NCI-H1048 (cell line): ENCODE results near the gene CD58.

Experiments
- DNase-seq: peaks from one replicate; lab custom pipeline; 2025; lab: John Stamatoyannopoulos, UW

CD58 gene

DNA sequence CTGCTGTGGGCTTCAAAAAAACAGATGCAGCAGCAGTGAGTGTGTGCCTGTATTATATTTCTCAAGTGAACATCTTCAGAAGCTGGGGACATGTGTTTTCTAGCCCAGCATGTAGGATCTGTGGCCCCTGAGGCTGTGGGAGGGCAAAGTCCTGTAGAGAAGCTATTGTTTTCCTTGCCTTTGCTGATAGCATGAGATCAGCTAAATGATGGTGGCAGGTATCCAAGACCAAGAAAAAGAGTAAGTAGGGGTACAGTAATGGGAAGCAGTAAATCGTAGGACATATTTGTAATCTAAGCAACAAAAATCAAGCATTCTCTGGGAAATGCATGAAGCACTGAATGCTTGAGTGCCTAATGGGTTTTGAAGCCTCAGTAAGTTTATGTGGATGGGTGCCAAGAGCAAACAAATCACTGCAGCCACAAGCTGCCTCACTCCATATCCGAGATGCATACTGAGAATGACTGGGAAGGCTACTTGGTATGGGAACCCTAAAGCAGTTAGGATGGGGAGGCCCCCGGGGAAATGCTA lies 98.3 kb downstream of the CD58 start:
- no peak for DNase-seq

DNA sequence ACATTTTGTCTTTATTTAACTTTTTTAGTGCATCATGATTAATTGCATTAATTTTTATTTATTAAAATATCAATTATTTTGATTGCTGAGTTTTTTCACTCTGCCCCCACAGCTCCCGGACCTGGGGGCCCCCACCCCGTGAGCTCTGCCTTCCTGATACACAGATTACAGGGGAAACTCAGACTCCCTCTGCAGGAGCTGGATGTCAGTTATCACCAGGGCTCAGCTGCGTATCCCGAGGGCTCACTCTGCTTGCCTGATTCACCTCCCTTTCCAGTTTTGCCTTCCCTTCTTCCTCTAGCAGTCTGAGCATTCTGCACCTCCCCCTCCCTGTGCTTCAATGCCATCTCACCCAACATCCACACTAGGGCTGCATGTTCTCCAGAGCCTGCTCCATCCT lies 99.6 kb downstream of the CD58 start:
- DNase-seq: no peak

DNA sequence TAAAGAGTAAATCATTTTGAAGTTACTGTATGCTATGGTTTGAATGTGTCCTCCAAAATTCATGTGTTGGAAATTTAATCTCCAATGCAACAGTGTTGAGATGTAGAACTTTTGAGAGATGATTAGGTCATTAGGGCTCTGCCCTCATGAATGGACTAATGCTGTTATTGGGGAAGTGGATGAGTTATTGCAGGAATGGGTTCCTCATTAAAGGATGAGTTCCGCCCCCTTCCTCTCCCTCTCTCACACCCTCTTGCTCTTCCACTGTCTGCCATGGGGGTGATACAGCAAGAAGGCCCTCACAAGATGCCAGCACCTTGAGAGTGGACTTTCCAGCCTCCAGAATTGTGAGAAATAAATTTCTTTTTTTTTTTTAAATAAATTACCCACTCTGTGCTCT lies 100.2 kb downstream of the CD58 start:
- no peak for DNase-seq

DNA sequence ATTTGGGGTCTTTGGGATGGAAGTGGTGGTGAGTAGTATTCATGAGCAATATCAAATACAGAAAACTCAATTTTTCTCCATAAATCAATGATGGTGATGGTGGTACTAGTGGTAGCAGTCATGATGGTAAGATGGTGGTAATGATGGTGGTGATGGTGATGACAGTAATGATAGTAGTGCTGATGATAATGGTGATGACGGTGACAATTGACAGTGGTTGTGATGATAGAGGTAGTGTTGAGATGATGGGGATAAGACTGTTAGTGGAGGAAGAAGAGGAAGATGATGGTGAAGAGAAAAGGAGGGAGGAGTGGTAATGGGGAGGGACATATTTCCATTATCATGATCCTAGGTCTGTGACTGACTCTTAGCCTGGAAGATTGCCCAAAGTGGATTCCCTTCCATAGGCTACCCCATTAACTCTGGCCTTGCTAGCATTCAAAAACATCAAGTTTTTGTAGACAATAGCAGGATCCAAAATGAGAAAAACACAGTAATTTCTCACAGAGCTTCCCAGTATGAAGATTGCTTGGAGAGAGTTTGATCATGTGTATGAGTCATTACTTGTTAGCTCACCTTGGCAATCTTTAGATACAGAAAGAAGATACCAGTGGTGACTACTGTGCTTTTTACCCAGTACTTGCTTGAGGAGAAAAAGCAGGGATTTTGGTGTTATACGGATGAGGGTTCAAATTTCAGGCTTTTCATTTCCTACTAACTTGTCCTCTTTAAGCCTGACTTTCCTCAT lies 103.8 kb downstream of the CD58 start:
- DNase-seq: no peak

DNA sequence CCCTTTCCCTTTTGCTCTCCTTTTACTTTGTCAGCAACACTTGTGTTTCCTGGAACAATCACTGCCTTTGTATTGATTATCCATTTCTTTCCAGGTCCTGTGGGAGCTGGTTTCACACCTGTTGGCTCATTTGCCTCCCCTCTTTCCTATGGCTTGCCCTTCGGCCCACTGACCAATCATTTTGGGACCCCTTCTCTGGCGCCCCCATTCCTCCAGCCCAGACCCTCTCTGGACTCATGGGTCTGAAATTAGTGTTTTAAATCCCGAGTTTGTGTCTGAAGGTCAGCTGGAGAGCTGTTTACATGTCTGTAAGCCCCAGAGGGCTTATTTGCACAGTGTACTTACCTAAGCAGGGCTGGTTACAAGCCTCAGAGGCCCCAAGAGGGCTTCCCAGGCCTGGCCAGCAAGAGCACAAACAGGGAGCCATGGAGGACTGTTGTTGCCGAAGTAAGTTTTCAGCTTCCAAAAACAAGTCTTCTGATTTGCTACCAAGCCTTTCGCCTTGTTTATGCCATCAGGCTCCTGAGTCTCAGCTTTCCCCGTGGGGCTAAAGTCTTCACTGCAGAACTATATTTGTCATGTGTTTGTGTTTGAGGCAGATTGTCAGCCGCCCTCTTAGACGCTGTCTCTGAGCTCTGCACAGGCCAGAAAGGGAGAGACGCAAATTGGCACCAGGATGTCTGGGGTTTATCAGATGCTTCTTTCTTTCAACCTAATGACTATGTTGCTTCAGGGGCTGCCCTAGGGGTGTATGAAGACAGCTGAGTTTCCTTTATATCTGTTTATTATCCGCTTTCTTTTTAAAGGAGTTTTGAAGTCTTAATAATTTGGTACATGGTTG lies 104.8 kb downstream of the CD58 start:
- no peak for DNase-seq

DNA sequence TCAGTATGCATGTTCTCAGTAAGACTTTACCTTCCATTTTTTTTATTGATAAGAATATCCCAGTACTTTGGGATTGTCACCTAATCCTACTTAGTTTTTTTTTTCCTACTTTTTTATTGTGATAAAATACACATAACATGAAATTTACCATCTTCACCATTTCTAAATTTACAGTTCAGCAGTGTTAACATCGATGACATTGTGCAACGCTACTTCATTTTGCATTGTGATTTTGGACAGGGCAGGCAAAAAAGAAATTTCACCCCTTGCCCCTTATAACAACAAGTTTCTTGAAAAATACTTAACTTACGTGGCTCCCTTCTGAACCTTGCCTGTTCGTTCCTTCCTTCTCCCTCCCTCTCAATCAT lies 105.4 kb downstream of the CD58 start:
- no peak for DNase-seq
